HepG2 (cell line): ENCODE results near the gene UBP1. TPM values are rescaled to one million over a fixed set of nuclear protein-coding genes. Genes with fewer than 3 reads are reported as not detected.

ENCODE experiments used
- DZIP1 ChIP-seq: sonication (generic); formaldehyde crosslinking; IDR thresholded peaks from 2 replicates; pipeline ENCODE4 v1.5.0; 2020; ENCODE audit warnings: mild to moderate bottlenecking, missing genetic modification reagents
- GTF3A ChIP-seq: sonication (generic); formaldehyde crosslinking; conservative IDR thresholded peaks from 2 replicates; pipeline ENCODE4 v1.4.0; 2020; ENCODE audit warnings: mild to moderate bottlenecking, missing genetic modification reagents
- HOXD1 ChIP-seq: sonication (generic); formaldehyde crosslinking; IDR thresholded peaks from 2 replicates; pipeline ENCODE4 v1.5.0; 2020; ENCODE audit warnings: missing genetic modification reagents
- LCORL ChIP-seq, 2 experiments: fragments of 450-650 bp in 1 of 2; sonication (generic) in 1 of 2; formaldehyde crosslinking in 1 of 2; IDR thresholded peaks; 2 replicates each; pipeline versions ENCODE4 v1.5.0 to v1.6.1; 2017 to 2020; ENCODE audit warnings: antibody characterized with exemption in 1 of 2, missing genetic modification reagents in 1 of 2
- MBD4 ChIP-seq: IDR thresholded peaks from 2 replicates; pipeline ENCODE4 v1.6.1; 2012; ENCODE audit warnings: low read length, inconsistent platforms, borderline replicate concordance
- MED1 ChIP-seq: sonication (generic); formaldehyde crosslinking; IDR thresholded peaks from 2 replicates; pipeline ENCODE4 v1.4.0; 2020; ENCODE audit warnings: missing genetic modification reagents
- MIER3 ChIP-seq: IDR thresholded peaks from 2 replicates; pipeline ENCODE4 v1.6.1; 2016; ENCODE audit warnings: missing compliant biosample characterization, borderline replicate concordance
- PAWR ChIP-seq: sonication (generic); formaldehyde crosslinking; IDR thresholded peaks from 2 replicates; pipeline ENCODE4 v1.4.0; 2020; ENCODE audit warnings: missing genetic modification reagents, mild to moderate bottlenecking, borderline replicate concordance
- PHF20 ChIP-seq: sonication (generic); formaldehyde crosslinking; IDR thresholded peaks from 2 replicates; pipeline ENCODE4 v1.5.0; 2020; ENCODE audit warnings: mild to moderate bottlenecking, missing genetic modification reagents
- RCOR2 ChIP-seq: IDR thresholded peaks from 2 replicates; pipeline ENCODE4 v1.6.1; 2016; ENCODE audit warnings: missing biosample characterization, missing genetic modification reagents
- SIN3A ChIP-seq: IDR thresholded peaks from 2 replicates; pipeline ENCODE4 v1.6.1; 2011; ENCODE audit warnings: low read depth, mild to moderate bottlenecking, control low read depth, low read length, borderline replicate concordance
- TCF7L2 ChIP-seq: IDR thresholded peaks from 2 replicates; pipeline ENCODE4 v1.6.1; 2011; ENCODE audit warnings: mild to moderate bottlenecking, low read depth, low read length, moderate library complexity
- ZBTB4 ChIP-seq: sonication (generic); formaldehyde crosslinking; IDR thresholded peaks from 2 replicates; pipeline ENCODE4 v1.4.0; 2020; ENCODE audit warnings: missing genetic modification reagents, mild to moderate bottlenecking, borderline replicate concordance
- ZNF18 ChIP-seq: sonication (generic); formaldehyde crosslinking; IDR thresholded peaks from 2 replicates; pipeline ENCODE4 v1.8.0; 2022; ENCODE audit warnings: mild to moderate bottlenecking, missing genetic modification reagents; ENCODE audit not compliant: insufficient replicate concordance
- ZNF224 ChIP-seq: sonication (generic); formaldehyde crosslinking; IDR thresholded peaks from 2 replicates; pipeline ENCODE4 v1.5.0; 2020; ENCODE audit warnings: mild to moderate bottlenecking, missing genetic modification reagents
- ZNF367 ChIP-seq: sonication (generic); formaldehyde crosslinking; IDR thresholded peaks from 2 replicates; pipeline ENCODE4 v1.4.0; 2020; ENCODE audit warnings: missing genetic modification reagents, borderline replicate concordance
- ZNF468 ChIP-seq: sonication (generic); formaldehyde crosslinking; IDR thresholded peaks from 2 replicates; pipeline ENCODE4 v1.8.0; 2022; ENCODE audit warnings: mild to moderate bottlenecking, moderate library complexity, missing genetic modification reagents
- ZNF709 ChIP-seq: sonication (generic); formaldehyde crosslinking; IDR thresholded peaks from 2 replicates; pipeline ENCODE4 v1.5.0; 2020; ENCODE audit warnings: mild to moderate bottlenecking, missing genetic modification reagents
- ZNF878 ChIP-seq: sonication (generic); formaldehyde crosslinking; IDR thresholded peaks from 2 replicates; pipeline ENCODE4 v1.8.1; 2023; ENCODE audit warnings: mild to moderate bottlenecking, missing genetic modification reagents, moderate library complexity
- polyA plus RNA-seq, 8 experiments: library from polyadenylated mRNA; depleted of rRNA in 3 of 8; stranded (reverse) in 7 of 8; unstranded in 1 of 8; fragments of >200 nt; fragmentation: Illumina TruSeq in 4 of 8; extraction: Trizol in 4 of 8; gene quantifications; 2 replicates each; pipeline versions ENCODE4 v1.2.1 to v1.2.3, GENCODE V29; 2011 to 2016; ENCODE audit warnings: low read depth in 4 of 8, missing spikeins in 1 of 8, mixed read lengths in 1 of 8; ENCODE audit not compliant: insufficient read depth in 1 of 8
- total RNA-seq, 5 experiments: library from RNA; depleted of rRNA; stranded (reverse); fragments of >200 nt; fragmentation: Illumina TruSeq; extraction: Trizol; gene quantifications; 2 replicates each; pipeline ENCODE4 v1.2.3, GENCODE V29; 2016; ENCODE audit warnings: low read depth in 1 of 5
- TF ChIP-seq, protein P1 (sequence below): IDR thresholded peaks from 2 replicates; pipeline ENCODE4 v1.6.1; 2016; ENCODE audit warnings: mild to moderate bottlenecking

UBP1 gene
- total and polyA plus RNA-seq, 2 of the 13 experiments (the other 11 are each of a cell fraction or from before 2014, with no cell fraction given) = 48.3 to 79.9 TPM

- TF ChIP-seq DZIP1 (CRISPR knock-in tag) = no peak
- TF ChIP-seq ZBTB4 = no peak
- 0 out of 2 replicates have a peak, but pooled peaks have one; percentile 45 for TF ChIP-seq ZNF709 (CRISPR knock-in tag)
- no peak for TF ChIP-seq PAWR (CRISPR knock-in tag)
- no peak for TF ChIP-seq MBD4
- no peak for TF ChIP-seq ZNF224
- no peak for TF ChIP-seq ZNF878 (CRISPR knock-in tag)
- no peak; the same call in 1 of the 2 replicates for TF ChIP-seq HOXD1
- TF ChIP-seq SIN3A = peak; percentile 57; the same call in 1 of the 2 replicates
- peak; percentile 76 for TF ChIP-seq PHF20
- peak; percentile 61 for TF ChIP-seq MED1 (CRISPR knock-in tag)
- TF ChIP-seq, protein P1, sequence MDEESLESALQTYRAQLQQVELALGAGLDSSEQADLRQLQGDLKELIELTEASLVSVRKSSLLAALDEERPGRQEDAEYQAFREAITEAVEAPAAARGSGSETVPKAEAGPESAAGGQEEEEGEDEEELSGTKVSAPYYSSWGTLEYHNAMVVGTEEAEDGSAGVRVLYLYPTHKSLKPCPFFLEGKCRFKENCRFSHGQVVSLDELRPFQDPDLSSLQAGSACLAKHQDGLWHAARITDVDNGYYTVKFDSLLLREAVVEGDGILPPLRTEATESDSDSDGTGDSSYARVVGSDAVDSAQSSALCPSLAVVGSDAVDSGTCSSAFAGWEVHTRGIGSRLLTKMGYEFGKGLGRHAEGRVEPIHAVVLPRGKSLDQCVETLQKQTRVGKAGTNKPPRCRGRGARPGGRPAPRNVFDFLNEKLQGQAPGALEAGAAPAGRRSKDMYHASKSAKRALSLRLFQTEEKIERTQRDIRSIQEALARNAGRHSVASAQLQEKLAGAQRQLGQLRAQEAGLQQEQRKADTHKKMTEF (CRISPR knock-in tag) = peak; percentile 16
- no peak for TF ChIP-seq TCF7L2
- no peak for TF ChIP-seq RCOR2 (CRISPR knock-in tag)
- TF ChIP-seq ZNF367 (CRISPR knock-in tag) = no peak; the same call in 1 of the 2 replicates
- TF ChIP-seq GTF3A (CRISPR knock-in tag) = no peak
- peak; percentile 73; the same call in 1 of the 2 replicates for TF ChIP-seq ZNF468 (CRISPR knock-in tag)
- TF ChIP-seq LCORL (IDR thresholded peaks at IDR 0.05) = no peak
- TF ChIP-seq LCORL (CRISPR knock-in tag; IDR thresholded peaks at IDR 0.05) = 0 out of 2 replicates have a peak, but pooled peaks have one; percentile 10
- peak; percentile 7; the same call in 1 of the 2 replicates for TF ChIP-seq MIER3 (CRISPR knock-in tag)
- no peak for TF ChIP-seq ZNF18 (CRISPR knock-in tag)
Measured at GRCh38 chr3:33440328-33441224, at the start of gene UBP1 (continued).
